ENCODE data around the gene C11orf21.

The C11orf21 gene

DNA sequence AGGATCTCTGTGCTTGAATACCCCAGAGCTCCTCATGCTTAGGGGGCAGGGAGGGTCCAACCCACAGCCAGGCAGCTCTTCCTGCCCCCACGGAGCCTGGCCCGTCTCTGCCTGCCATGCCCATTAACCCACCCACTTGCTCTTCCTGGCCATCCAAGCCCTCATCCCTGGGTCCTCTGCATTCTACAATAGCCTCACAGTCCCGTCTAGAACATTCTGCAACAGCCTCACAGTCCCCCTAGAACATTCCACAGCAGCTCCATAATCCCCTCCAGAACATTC, 15.2 kb upstream of the C11orf21 start:
- CTCF ChIA-PET = interaction anchor here (0.6 to 1.0 kb wide), 3 partner anchors 12 to 279 kb away, joined by 3 to 14 read pairs (median 3); no protein-coding TSS in a partner anchor
- H3K27ac ChIP-seq = no peak overlapping the region
- POLR2A ChIA-PET (ENCODE audit: low non-redundant PET) = no interaction called here
- TF ChIP-seq, protein P1, sequence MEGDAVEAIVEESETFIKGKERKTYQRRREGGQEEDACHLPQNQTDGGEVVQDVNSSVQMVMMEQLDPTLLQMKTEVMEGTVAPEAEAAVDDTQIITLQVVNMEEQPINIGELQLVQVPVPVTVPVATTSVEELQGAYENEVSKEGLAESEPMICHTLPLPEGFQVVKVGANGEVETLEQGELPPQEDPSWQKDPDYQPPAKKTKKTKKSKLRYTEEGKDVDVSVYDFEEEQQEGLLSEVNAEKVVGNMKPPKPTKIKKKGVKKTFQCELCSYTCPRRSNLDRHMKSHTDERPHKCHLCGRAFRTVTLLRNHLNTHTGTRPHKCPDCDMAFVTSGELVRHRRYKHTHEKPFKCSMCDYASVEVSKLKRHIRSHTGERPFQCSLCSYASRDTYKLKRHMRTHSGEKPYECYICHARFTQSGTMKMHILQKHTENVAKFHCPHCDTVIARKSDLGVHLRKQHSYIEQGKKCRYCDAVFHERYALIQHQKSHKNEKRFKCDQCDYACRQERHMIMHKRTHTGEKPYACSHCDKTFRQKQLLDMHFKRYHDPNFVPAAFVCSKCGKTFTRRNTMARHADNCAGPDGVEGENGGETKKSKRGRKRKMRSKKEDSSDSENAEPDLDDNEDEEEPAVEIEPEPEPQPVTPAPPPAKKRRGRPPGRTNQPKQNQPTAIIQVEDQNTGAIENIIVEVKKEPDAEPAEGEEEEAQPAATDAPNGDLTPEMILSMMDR (conservative IDR thresholded peaks at IDR 0.05; ENCODE audit: low read depth) = no peak
- DNase-seq (ENCODE audit: low spot score) = no peak

DNA sequence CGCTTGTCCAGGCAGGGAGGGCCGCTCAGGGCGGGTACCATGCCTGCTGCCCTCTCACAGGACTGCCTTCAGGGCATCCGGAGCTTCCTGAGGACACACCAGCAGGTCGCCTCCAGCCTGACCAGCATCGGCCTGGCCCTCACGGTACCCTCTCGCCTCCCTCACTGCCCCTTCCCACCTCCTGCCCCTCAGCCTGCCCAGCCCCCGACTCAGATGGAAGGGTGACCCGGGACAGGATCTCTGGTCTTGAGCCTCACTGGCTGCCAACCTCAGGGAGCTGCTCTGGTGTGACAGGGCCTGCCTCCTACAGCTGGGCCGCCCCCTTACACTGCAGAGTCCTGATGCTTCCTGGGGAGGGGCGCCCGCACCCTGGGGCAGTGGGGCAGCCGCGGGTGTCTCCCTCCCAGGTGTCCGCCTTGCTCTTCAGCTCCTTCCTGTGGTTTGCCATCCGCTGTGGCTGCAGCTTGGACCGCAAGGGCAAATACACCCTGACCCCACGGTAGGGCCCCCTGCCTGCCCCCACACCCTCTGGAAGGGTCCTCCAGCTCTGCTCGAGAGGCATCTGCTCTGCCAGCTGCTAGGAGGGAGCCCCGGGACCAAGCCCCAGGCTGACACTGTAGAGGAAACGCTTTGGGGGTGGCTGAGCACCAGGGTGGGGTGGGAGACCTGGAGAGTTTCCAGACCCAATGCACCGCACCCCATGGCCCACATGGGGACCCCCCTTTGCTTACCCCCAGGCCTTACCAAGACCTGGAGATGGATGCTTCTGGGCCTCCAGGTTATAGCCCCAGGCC, 14.6 kb upstream of the C11orf21 start:
- TF ChIP-seq, protein P1 (conservative IDR thresholded peaks at IDR 0.05; ENCODE audit: low read depth) = no peak
- no peak overlapping the region for H3K27ac ChIP-seq
- POLR2A ChIA-PET (ENCODE audit: low non-redundant PET) = no interaction called here
- CTCF ChIA-PET = interaction anchor here (0.6 to 1.0 kb wide), 4 partner anchors 11 to 279 kb away, joined by 3 to 14 read pairs (median 3); no protein-coding TSS in a partner anchor
- DNase-seq (ENCODE audit: low spot score) = no peak

- TF ChIP-seq, protein P1 (conservative IDR thresholded peaks at IDR 0.05; ENCODE audit: low read depth) = no peak
- ChIA-PET CTCF (interaction anchor here (0.6 to 1.0 kb wide), 2 partner anchors 11 to 217 kb away, joined by 3 to 14 read pairs; no protein-coding TSS in a partner anchor), POLR2A (ENCODE audit: low non-redundant PET) (no interaction called here)
- no peak overlapping the region for H3K27ac ChIP-seq
- DNase-seq (ENCODE audit: low spot score) = no peak
Observed at GRCh38 chr11:2315395-2316168, 13.9 kb upstream of the C11orf21 start.

DNA sequence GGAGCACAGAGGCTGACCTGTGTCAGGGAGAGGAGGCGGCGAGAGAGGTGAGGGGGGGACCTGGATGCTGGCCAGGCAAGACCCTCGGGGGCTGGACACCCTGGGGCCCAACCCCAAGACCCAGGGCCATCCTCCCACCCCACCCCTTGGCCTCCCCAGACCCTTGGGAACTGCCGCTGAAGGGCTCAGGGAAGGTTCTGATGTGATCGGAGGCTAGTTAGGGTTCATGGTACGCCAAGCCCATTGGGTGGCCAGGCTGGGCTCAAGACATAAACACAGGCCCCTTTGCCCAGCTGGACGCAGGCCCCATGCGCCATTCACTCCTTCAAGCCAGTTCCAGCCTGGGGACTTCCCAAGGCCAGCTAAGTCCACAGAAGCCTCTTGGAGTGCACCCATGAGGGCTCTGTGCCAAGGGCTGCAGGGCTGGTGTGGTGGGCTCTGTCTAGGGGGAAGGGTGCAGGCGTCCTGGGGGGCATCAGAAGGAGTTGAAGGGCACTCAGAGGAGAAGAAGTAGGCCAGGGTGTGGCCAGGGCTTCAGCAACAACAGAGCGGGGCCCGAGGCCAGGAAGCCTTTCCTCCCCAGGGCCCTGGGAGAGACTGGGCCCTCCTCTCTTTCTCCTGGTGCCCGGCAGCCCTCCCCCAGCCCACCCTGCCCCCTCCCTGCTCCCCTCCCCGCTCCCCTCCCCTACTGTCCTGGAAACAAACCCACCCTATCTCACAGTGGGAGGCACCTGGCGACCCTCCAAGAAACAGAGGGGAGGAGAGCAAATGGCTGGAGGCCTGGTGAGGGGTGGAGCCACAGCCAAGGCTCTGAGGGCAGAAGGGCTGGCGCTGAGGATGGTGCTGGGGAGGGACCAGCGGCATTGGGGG, 13.0 kb upstream of the C11orf21 start:
- ChIA-PET POLR2A (ENCODE audit: low non-redundant PET) (no interaction called here), CTCF (interaction anchor here (0.5 to 1.0 kb wide), 2 partner anchors 9 to 23 kb away, joined by 3 to 4 read pairs; no protein-coding TSS in a partner anchor)
- no peak overlapping the region for H3K27ac ChIP-seq
- TF ChIP-seq, protein P1 (conservative IDR thresholded peaks at IDR 0.05; ENCODE audit: low read depth) = no peak
- DNase-seq (ENCODE audit: low spot score) = no peak

- no peak for DNase-seq (ENCODE audit: low spot score)
- ChIA-PET CTCF (interaction anchor here (1.0 kb wide), 1 partner anchor 9 kb away, joined by 3 read pairs; no protein-coding TSS in a partner anchor), POLR2A (ENCODE audit: low non-redundant PET) (no interaction called here)
- no peak overlapping the region for H3K27ac ChIP-seq
- TF ChIP-seq, protein P1 (conservative IDR thresholded peaks at IDR 0.05; ENCODE audit: low read depth) = no peak
Observed at GRCh38 chr11:2314136-2314524, 12.4 kb upstream of the C11orf21 start.

Measured in RWPE1 (cell line).